Muscle of arm (tissue), 12 donors: ENCODE measurements around the gene CCNG1. TPM values are rescaled to one million over a fixed set of nuclear protein-coding genes. Genes with fewer than 3 reads are reported as not detected.
"Not testable (repeated sequence)": the region's sequence is repeated elsewhere in the genome, so short reads cannot be mapped to it uniquely, and the experiment has no call there.

Experiments
- DNase-seq: peaks from one replicate; pipeline ENCODE4 v3.0.0-alpha.2; 2013
- polyA plus RNA-seq, 12 donors: library from polyadenylated mRNA; unstranded; fragments of 120-200 nt; gene quantifications; one replicate each; pipeline ENCODE4 v1.2.1, GENCODE V29; 2013; ENCODE audit not compliant: insufficient read length in 12 of 12

The CCNG1 gene
- polyA plus RNA-seq, 12 donors = 122 to 467 (median 357) TPM; not detected in 1

GRCh38 chr5:163433271-163433670, 4.1 kb upstream of the CCNG1 start:
- DNase-seq = no peak

DNA sequence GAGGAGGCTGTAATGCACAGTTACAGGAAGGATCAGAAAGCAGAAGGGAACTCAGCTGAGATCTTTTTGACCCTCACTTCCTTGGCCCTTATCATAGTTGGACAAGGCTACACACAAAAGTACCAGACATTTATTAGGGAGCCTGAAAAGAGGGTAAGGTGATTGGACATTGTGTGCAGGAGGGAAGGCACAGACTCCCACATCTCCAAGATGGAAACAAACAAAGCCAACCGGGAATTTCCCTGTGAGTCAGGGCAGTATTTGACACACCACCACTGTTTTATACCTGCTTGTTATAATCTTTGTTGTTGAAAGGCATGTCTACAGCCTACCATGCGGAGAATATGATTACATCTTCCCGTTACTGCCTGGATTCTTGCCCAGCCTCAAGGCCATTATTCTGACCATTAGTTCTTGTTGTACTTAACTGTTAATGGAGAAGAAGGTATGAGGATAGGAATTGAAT, 3.0 kb upstream of the CCNG1 start:
- no peak for DNase-seq

GRCh38 chr5:163436515-163436914, 880 bp upstream of the CCNG1 start:
- DNase-seq = no peak

DNA sequence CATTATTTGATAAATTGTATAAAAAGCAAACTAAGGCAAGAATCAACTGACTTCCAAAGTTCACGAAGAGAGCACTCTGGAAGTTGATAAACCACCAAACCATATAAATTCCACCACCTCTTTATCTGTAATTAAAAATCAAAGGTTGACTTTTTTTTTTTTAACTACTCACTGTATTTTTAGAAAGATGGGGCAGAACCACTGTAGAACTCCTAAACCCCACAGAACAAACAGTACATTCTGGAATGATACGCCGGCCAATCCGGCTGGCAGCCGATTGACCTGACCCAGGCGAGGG, 435 bp upstream of the CCNG1 start:
- no peak for DNase-seq

DNA sequence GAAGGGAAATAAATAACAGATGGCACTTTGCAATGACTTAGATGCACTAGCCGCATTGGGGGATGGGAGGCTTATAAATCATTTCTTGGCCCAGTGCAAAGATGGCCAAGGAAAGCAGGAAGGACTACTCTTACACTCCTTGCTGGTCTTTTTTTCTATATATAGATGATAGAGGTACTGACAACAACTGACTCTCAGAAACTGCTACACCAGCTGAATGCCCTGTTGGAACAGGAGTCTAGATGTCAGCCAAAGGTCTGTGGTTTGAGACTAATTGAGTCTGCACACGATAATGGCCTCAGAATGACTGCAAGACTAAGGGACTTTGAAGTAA, 1.7 kb downstream of the CCNG1 start:
- DNase-seq = no peak

GRCh38 chr5:163440954-163441353, 3.6 kb downstream of the CCNG1 start:
- DNase-seq = no peak

DNA sequence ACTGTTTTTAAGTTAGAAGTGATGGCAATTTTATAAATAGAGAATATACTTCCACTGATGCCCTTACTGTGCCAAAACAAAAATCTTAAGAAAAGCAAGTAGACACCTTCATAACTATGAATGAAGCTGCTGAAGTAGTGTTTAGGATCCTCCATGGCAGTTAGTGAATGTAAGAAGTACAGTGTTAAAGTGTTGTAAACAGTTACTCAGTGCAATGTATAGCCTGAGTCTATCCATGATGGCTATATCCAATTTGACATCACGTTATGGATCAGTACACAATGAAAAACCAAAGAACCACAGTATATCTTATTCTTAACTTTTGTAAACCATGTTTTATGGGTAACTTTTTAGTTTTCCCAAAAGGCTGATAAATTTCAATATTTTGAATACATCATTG, 7.1 kb downstream of the CCNG1 start:
- DNase-seq = no peak

DNA sequence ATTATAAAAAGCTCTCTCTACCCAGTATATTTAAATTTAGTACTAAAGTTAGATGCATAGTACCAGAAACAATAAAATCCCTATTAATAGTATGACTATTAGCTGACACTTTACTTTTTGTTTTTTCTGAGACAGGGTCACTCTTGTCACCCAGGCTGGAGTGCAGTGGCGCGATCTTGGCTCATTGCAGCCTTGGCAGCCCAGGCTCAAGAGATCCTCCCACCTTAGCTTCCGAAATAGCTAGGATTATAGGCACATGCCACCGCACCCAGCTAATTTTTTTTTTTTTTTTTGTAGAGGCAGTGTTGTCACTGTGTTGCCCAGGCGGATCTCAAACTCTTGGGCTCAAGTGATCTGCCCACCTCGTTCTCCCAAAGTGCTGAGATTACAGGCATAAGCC, 8.0 kb downstream of the CCNG1 start:
- DNase-seq = no peak

- no peak for DNase-seq
Observed at GRCh38 chr5:163447191-163447590, 9.8 kb downstream of the CCNG1 start.

- DNase-seq = no peak
Observed at GRCh38 chr5:163447875-163448274, 10.5 kb downstream of the CCNG1 start.

GRCh38 chr5:163448491-163448890, 11.1 kb downstream of the CCNG1 start:
- DNase-seq = no peak

DNA sequence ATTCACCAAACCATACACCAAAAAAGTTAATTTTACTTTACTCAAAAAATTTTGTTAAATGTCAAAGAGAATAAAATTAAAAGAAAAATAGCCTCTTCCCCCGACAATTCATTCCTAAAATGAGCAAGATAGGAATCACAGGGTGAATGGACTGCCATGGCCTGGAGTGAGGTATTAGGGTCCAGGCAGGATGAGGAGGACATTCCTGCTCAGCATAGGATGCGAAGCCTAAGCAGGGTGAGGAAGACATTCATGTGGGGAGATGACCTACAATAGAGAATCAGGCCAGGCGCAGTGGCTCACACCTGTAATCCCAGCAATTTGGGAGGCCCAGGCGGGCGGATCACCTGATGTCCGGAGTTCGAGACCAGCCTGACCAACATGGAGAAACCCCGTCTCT, 14.1 kb downstream of the CCNG1 start:
- DNase-seq = no peak

DNA sequence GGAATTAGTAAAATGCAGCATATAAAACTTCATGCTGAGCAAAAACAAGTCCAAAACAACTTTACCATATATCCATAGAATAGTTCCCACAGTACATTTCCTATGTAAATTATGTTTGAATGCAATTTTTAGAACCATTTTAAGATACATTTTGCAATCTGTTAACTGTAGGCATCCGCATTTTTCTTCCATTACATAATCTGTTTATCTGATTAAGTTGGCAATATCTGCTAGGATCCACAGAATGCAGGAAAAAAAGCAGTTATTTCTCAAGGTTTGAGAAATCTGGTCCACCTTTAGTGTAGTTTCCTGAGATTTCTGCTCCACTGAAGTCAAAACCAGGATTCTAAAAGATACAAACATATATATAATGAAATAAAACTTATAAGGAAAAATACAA, 16.3 kb downstream of the CCNG1 start:
- no peak for DNase-seq

DNA sequence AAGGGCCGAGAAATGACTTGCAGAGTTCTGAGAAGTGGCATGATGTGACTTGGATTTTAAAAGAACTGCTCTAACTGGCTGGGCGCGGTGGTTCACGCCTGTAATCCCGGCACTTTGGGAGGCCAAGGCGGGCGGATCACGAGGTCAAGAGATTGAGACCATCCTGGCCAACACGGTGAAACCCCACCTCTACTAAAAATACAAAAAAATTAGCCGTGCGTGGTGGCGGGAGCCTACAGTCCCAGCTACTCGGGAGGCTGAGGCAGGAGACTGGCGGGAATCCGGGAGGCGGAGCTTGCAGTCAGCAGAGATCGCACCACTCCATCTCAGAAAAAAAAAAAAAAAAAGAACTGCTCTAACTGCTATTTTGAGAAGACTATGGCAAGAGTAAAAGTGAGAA, 18.0 kb downstream of the CCNG1 start:
- DNase-seq = not testable (repeated sequence)

DNA sequence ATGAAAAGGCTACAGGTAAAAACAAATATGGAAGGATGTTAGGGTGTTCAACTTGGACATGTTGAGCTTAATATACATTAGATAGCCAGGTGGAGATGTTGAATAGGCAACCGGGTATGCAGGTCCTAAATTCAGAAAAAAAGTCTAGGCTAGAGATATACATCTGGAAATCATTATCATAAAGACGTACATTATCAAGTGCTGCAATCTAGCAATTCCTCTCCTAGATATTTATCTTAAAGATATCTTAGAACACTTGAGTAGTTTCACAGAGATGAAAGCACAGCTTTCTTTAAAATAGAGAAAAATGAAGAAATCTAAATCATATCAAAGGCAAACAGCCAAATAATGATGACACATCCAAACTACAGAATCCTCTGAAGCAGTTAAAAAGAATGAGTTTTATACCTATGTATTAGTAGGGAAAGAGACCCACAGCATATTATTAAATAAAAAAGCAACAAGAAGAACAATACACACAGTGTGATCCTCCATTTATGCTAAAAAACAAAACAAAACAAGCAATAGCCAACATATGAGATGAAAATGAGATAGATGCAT, 18.7 kb downstream of the CCNG1 start:
- DNase-seq = no peak

- DNase-seq = no peak
Observed at GRCh38 chr5:163456840-163457239, 19.4 kb downstream of the CCNG1 start.

DNA sequence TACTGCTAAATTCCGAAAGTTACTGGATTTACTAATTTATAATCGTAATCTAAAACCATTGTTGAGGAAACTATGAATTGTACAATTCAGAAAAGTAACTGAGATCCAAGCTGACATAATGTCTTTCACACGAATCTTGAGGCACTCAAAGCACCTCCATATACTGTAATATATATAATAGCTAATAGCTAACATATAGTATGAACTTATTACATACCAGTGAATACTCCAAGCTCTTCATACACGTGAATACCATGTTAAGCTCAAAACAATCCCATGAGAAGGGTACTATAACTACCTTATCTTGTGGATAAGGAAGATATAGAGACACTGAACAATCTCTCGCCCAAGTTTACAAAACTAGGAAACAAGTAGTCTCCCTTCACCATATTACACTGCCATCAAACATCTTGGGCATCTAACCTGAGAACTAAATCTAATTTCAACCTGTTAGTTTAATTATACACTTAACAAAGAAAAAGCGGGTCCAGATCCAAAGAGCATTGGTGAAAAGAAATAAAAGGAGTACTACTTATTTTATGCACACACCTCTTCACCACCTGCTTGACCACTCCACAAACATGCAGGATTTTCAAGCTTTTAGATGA, 21.5 kb downstream of the CCNG1 start:
- no peak for DNase-seq

GRCh38 chr5:163459462-163459818, 22.0 kb downstream of the CCNG1 start:
- no peak for DNase-seq

GRCh38 chr5:163459819-163460561, 22.6 kb downstream of the CCNG1 start, which contains the start of gene NUDCD2:
NUDCD2 (minus strand) TSS chr5:163460102; CDS start chr5:163460050, 52 bp downstream.
- peak; percentile 98 for DNase-seq

GRCh38 chr5:163460562-163461171, 23.3 kb downstream of the CCNG1 start, which contains the start of gene HMMR:
HMMR (plus strand) TSS chr5:163460632; CDS start chr5:163460693, 61 bp downstream.
- no peak for DNase-seq

- no peak for DNase-seq
Observed at GRCh38 chr5:163463063-163463435, 25.7 kb downstream of the CCNG1 start.

DNA sequence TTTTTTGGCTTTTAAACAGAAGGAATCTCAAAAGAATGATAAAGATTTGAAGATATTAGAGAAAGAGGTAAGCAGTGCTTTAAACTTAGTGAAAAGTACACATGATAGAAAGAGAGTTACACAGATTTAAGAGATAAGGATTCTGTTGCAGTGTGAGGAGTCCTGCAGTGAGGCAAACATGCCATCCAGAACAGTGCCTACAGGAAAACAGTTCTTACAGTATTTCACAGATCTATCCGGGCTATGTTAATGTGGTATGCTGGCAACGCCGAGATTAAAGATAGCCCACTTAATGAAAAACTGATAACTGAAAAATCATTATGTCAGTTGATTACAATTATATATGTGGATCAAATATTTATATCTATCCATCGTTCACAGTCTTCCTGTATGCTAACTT, 30.3 kb downstream of the CCNG1 start:
- DNase-seq = no peak

DNA sequence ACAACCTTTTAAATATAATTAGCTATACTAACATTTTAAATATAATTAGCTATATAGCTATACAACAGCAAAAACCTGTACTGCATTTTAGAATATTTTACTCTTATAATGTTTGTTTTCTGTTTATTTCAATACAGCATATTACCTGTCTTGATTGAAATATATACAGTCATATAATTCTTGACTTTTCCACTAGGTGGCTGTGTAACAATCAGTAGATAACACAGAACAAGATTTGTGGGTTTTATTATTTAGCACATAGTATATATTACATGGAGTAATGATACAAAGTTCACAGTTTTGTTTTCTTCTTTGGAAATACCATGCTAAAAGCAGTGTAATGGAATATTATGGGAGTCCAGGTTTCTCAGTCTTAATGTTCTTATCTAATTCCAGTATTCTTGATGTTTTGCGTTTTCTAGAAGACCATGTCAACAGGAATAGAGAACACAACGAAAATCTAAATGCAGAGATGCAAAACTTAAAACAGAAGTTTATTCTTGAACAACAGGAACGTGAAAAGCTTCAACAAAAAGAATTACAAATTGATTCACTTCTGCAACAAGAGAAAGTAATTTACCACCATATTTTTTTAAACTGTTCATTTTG, 36.3 kb downstream of the CCNG1 start:
- DNase-seq = no peak
